Stomach smooth muscle (tissue), 2 donors: ENCODE results near the gene ZKSCAN1.
"Not testable (repeated sequence)": the region's sequence is repeated elsewhere in the genome, so short reads cannot be mapped to it uniquely, and the experiment has no call there.

ENCODE experiments used
- H3K27ac ChIP-seq: one replicate; pipeline ENCODE4 v1.7.0; 2013; ENCODE audit warnings: mild to moderate bottlenecking, low read length, inconsistent platforms
- H3K27me3 ChIP-seq, 2 donors: one replicate each; pipeline ENCODE4 v1.7.0; 2013; ENCODE audit warnings: low read length in 2 of 2; ENCODE audit not compliant: insufficient read depth in 2 of 2, control insufficient read depth in 1 of 2
- H3K36me3 ChIP-seq, 2 donors: one replicate each; pipeline ENCODE4 v1.7.0; 2013; ENCODE audit warnings: low read length in 2 of 2; ENCODE audit not compliant: control insufficient read depth in 2 of 2, insufficient read depth in 2 of 2
- H3K4me1 ChIP-seq: one replicate; pipeline ENCODE4 v1.7.0; 2013; ENCODE audit warnings: low read length; ENCODE audit not compliant: control insufficient read depth, insufficient read depth
- H3K4me3 ChIP-seq, 2 donors: one replicate each; pipeline ENCODE4 v1.7.0; 2013; ENCODE audit warnings: low read length in 2 of 2
- H3K9ac ChIP-seq, 2 donors: one replicate each; pipeline ENCODE4 v1.7.0; 2013; ENCODE audit warnings: low read length in 2 of 2, mild to moderate bottlenecking in 1 of 2
- H3K9me3 ChIP-seq, 2 donors: one replicate each; pipeline ENCODE4 v1.7.0; 2013; ENCODE audit warnings: low read length in 2 of 2; ENCODE audit not compliant: control insufficient read depth in 2 of 2
- donor health status: healthy.
- donor health status: Pancreatic carcinoma.

The ZKSCAN1 gene

DNA sequence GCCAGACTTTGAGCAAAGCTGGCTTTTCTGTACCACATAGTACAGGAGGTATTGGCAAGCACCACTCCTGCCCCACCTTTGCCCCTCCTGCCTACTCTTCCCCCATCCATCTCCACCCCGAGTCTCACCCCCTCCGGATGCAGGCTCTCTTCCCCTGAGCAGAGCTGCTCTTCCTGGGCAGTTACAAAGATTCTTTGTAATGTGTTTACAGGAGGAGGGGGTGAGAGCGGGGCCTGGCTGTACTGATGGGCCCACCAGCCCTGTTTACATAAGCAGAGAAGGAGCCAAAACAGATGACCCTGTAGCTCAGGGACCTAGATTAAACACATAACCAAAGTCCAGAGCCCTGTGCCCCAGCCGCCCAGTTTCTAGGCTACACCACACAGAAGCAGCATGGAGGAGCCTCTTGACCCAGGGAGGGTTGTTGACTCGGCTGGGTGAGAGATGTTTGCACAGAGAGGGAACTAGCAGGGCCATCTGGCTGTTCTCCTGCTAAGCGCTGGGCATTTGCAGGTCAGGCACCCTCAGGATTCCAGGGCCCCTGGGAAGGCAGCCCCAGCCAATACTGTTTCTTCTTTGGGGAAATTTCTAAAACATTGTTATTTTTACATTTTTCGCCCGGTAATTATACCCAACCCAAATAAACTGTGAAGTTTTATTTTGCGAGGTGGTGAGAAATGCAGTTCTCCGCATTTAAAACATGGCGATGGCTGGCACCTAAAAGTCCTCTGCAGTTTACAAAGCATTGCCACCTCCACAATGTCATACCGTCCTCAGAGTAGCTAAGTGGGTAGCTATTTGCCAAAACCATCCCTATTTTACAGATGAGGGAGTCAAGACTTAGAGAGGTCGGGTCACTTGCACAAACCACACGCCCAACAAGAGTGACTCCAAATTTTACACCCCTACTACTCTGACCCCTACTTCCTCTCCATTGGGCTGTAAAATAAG lies 11.4 kb upstream of the ZKSCAN1 start:
- H3K27ac ChIP-seq, result no peak overlapping the region
- H3K36me3 ChIP-seq, result no peaks in the 10 kb centered on the region
- H3K27me3 ChIP-seq, result no peaks in the 10 kb centered on the region
- H3K9me3 ChIP-seq, result no peaks in the 10 kb centered on the region
- H3K9ac ChIP-seq, result no peak overlapping the region
- no peak overlapping the region for H3K4me3 ChIP-seq
- H3K4me1 ChIP-seq, result peaks cover 8% of the 10 kb centered on the region

DNA sequence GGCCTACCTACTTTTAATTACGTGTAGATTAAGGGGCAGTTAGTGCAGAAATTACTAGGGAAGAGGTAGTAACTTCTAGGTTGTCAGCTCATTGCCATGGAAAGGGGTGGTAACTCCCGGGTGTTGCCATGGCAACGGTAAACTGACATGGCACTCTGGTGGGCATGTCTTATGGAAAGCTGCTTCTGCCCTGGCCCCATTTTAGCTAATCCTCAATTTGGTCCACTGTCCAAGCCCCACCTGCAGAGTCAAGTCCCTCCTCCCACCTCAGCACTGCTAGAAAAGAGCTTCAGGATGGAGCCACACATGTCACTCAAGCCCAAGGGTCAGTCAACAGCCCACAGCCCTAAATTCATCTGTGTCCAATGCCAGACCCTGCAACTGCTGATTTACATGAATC lies 7.5 kb upstream of the ZKSCAN1 start:
- Histone ChIP-seq H3K4me3 (no peak overlapping the region), H3K9me3 (no peaks in the 10 kb centered on the region), H3K9ac (no peak overlapping the region), H3K36me3 (no peaks in the 10 kb centered on the region), H3K4me1 (peaks cover 8% of the 10 kb centered on the region), H3K27ac (no peak overlapping the region), H3K27me3 (no peaks in the 10 kb centered on the region)

- Histone ChIP-seq H3K9ac (no peak overlapping the region), H3K27ac (no peak overlapping the region)
These were observed 6.9 kb upstream of the ZKSCAN1 start for GRCh38 chr7:100008525-100008924.

GRCh38 chr7:100009952-100010351 lies 5.4 kb upstream of the ZKSCAN1 start:
- not testable (repeated sequence) for H3K4me1 ChIP-seq, H3K27ac ChIP-seq, H3K9me3 ChIP-seq, H3K4me3 ChIP-seq, H3K27me3 ChIP-seq, H3K36me3 ChIP-seq, H3K9ac ChIP-seq

More at GRCh38 chr7:100008525-100008924, 6.9 kb upstream of the ZKSCAN1 start:
- Histone ChIP-seq H3K4me3 (no peak overlapping the region), H3K9me3 (no peaks in the 10 kb centered on the region), H3K36me3 (no peaks in the 10 kb centered on the region), H3K27me3 (no peaks in the 10 kb centered on the region), H3K4me1 (peaks cover 6% of the 10 kb centered on the region)

- Histone ChIP-seq H3K9ac (no peak overlapping the region), H3K36me3 (no peaks in the 10 kb centered on the region), H3K9me3 (no peaks in the 10 kb centered on the region), H3K27me3 (no peaks in the 10 kb centered on the region), H3K27ac (no peak overlapping the region), H3K4me1 (peaks cover 4% of the 10 kb centered on the region), H3K4me3 (no peak overlapping the region)
These were observed 4.5 kb upstream of the ZKSCAN1 start for GRCh38 chr7:100010901-100011300.

GRCh38 chr7:100011516-100011915 lies 3.9 kb upstream of the ZKSCAN1 start:
- H3K9me3 ChIP-seq, result no peaks in the 10 kb centered on the region
- peaks cover 10% of the 10 kb centered on the region for H3K4me1 ChIP-seq
- no peak overlapping the region for H3K27ac ChIP-seq
- H3K27me3 ChIP-seq, result no peaks in the 10 kb centered on the region
- H3K4me3 ChIP-seq, result no peak overlapping the region
- no peaks in the 10 kb centered on the region for H3K36me3 ChIP-seq
- H3K9ac ChIP-seq, result no peak overlapping the region

- H3K36me3 ChIP-seq, H3K9me3 ChIP-seq, H3K9ac ChIP-seq, H3K27me3 ChIP-seq, H3K27ac ChIP-seq, H3K4me3 ChIP-seq: not testable (repeated sequence)
- peaks cover 19% of the 10 kb centered on the region for H3K4me1 ChIP-seq
These were observed 2.7 kb upstream of the ZKSCAN1 start for GRCh38 chr7:100012385-100013327.

- peaks cover 19% of the 10 kb centered on the region for H3K4me1 ChIP-seq
- H3K27me3 ChIP-seq, result no peaks in the 10 kb centered on the region
- no peak overlapping the region for H3K27ac ChIP-seq
- H3K4me3 ChIP-seq, result no peak overlapping the region
- H3K9ac ChIP-seq, result no peak overlapping the region
- H3K36me3 ChIP-seq, result no peaks in the 10 kb centered on the region
- H3K9me3 ChIP-seq, result no peaks in the 10 kb centered on the region
These were observed 2.1 kb upstream of the ZKSCAN1 start for GRCh38 chr7:100013328-100013676.

DNA sequence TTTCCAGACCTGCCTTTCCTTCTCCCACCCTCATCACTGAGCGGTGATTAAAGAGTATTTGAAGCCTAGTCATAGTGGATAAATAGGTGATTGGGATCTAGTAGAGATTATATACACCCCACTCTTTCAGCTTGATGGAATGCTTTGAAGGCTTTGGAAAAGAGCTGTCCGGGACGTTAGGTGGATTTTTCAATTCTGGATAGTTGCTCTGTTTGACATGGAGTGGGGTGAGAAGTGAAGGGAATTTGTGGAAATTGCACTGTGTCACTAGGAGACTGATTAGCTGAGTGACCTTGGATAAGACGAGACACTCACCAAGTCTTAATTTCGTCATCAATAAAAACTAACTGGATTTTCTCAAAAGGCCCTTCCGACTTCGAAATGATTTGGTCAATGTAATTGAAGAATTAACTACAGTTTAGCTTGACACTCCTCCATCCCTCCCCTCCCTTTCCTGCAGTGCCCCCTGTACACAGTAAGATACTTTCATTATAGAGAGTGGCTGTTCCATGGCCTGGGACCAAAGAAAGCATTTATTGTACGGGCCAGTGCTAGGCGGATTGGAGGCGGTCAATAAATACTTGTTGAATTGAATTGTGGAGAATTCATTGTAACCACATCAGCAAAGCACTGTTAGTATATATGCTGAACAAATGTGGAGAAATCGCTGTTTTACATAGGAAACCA lies 962 bp downstream of the ZKSCAN1 start:
- H3K27ac ChIP-seq, result peak overlapping the region; percentile 89
- H3K27me3 ChIP-seq, result no peaks in the 10 kb centered on the region
- peaks cover 28% of the 10 kb centered on the region for H3K4me1 ChIP-seq
- peak overlapping the region; percentile 86 to 94 for H3K9ac ChIP-seq
- no peaks in the 10 kb centered on the region for H3K36me3 ChIP-seq
- H3K9me3 ChIP-seq, result no peaks in the 10 kb centered on the region
- peak overlapping the region; percentile 94 to 95 for H3K4me3 ChIP-seq

GRCh38 chr7:100017300-100017699 lies 1.9 kb downstream of the ZKSCAN1 start:
- H3K9ac ChIP-seq, result peak overlapping the region in 1 of 2 donors; percentile 45
- H3K27ac ChIP-seq, result peak overlapping the region; percentile 33
- no peaks in the 10 kb centered on the region for H3K27me3 ChIP-seq
- peak overlapping the region in 1 of 2 donors; percentile 36 for H3K4me3 ChIP-seq
- no peaks in the 10 kb centered on the region for H3K9me3 ChIP-seq
- H3K4me1 ChIP-seq, result peaks cover 28% of the 10 kb centered on the region
- no peaks in the 10 kb centered on the region for H3K36me3 ChIP-seq
